Heart left ventricle (tissue), 13 donors: ENCODE results near the gene SYP.

ENCODE experiments used
- POLR2A ChIP-seq, 2 donors: fragments of 450-650 bp; IDR thresholded peaks; one replicate each; pipeline ENCODE4 v1.6.1; 2017; ENCODE audit warnings: antibody characterized with exemption in 2 of 2, mild to moderate bottlenecking in 2 of 2, moderate library complexity in 2 of 2
- TF ChIP-seq, protein P1 (sequence below), 12 donors: fragments of 200-600 bp; sonication (generic) in 4 of 12; IDR thresholded peaks; one replicate each; pipeline versions ENCODE4 v1.5.0 to v1.8.0; 2018 to 2022; ENCODE audit warnings: antibody characterized with exemption in 12 of 12, mild to moderate bottlenecking in 5 of 12
- donor health status: ischemic (EF 13 %, LVEDD 7.1; RV severe dilation, severe dysfunction).
- donor health status: DM: no; HTN: yes; CAD: no.
- donor health status: DM: no; HTN: no; CAD: no.
- donor health status: ischemic (EF 25% LVEDD 6.9; RV normal size, moderate dysfunction).
- donor health status: ischemic (EF 25% LVEDD 5.7; RV mildly dilated, moderate dysfunction).
- donor health status: ischemic (EF 35%, LVEDD 5.7; RV mildly dilated, moderate dysfunction).
- donor health status: nonischemic (EF 11% LVEDD 7.7; RV severe dilation, severe dysfunction).
- donor health status: DM: yes; HTN: yes; CAD: no.
- donor health status: PGD.
- donor health status: ischemic (EF 29% LVEDD 5.4; RV normal size, mild dysfunction).
- donor health status: nonischemic (EF 23%, LVEDD 6.1; RV moderate dilation, normal function).

DNA sequence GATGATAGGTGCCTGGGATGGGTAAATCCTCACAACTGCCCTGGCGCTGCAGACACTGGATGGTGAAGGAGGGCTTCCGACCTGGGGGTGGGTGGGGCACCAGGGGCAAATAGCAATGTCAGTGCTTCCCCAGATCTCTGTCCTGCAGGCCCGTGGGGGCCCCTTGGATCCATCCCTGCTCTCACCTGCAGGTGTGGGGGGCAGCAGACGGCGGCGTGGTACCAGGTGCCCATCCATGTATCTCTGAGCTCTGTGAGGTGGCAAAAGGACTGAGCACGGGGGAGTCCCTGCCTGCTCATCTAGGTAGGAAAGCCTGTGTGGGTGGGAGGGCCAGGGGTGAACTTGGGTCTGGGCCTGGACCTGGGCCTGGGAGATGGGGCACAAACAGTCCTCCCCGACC, 6.5 kb upstream of the SYP start:
- TF ChIP-seq POLR2A (IDR thresholded peaks at IDR 0.05): no peak
- TF ChIP-seq, protein P1, sequence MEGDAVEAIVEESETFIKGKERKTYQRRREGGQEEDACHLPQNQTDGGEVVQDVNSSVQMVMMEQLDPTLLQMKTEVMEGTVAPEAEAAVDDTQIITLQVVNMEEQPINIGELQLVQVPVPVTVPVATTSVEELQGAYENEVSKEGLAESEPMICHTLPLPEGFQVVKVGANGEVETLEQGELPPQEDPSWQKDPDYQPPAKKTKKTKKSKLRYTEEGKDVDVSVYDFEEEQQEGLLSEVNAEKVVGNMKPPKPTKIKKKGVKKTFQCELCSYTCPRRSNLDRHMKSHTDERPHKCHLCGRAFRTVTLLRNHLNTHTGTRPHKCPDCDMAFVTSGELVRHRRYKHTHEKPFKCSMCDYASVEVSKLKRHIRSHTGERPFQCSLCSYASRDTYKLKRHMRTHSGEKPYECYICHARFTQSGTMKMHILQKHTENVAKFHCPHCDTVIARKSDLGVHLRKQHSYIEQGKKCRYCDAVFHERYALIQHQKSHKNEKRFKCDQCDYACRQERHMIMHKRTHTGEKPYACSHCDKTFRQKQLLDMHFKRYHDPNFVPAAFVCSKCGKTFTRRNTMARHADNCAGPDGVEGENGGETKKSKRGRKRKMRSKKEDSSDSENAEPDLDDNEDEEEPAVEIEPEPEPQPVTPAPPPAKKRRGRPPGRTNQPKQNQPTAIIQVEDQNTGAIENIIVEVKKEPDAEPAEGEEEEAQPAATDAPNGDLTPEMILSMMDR (IDR thresholded peaks at IDR 0.05): no peak
